Right renal pelvis (tissue), 4 donors: ENCODE measurements around the gene FOXK1. TPM values are rescaled to one million over a fixed set of nuclear protein-coding genes. Genes with fewer than 3 reads are reported as not detected.
"Not testable (repeated sequence)": the region's sequence is repeated elsewhere in the genome, so short reads cannot be mapped to it uniquely, and the experiment has no call there.

Experiments used
- DNase-seq, 4 donors: peaks; one replicate each; pipeline ENCODE4 v3.0.0-alpha.2; 2013; ENCODE audit warnings: low read depth in 4 of 4, low spot score in 3 of 4, missing footprints in 1 of 4
- polyA plus RNA-seq, 4 donors: library from polyadenylated mRNA; unstranded; fragments of 120-200 nt; gene quantifications; one replicate each; pipeline ENCODE4 v1.2.1, GENCODE V29; 2013; ENCODE audit not compliant: insufficient read length in 4 of 4

Gene FOXK1
- polyA plus RNA-seq, 4 donors = 12.7 to 16.1 (median 13.9) TPM

- not testable (repeated sequence) for DNase-seq
Observed at GRCh38 chr7:4794171-4794570, 112.1 kb downstream of the FOXK1 start.

- DNase-seq = no peak
Observed at GRCh38 chr7:4794591-4795350, 112.7 kb downstream of the FOXK1 start.

- DNase-seq = no peak
Observed at GRCh38 chr7:4796453-4796852, 114.4 kb downstream of the FOXK1 start.

GRCh38 chr7:4797858-4798705 lies 116.0 kb downstream of the FOXK1 start:
- peak in 1 of 4 donors; percentile 49 for DNase-seq

GRCh38 chr7:4798706-4799235 lies 116.7 kb downstream of the FOXK1 start:
- no peak for DNase-seq

- DNase-seq = no peak
Observed at GRCh38 chr7:4799508-4800268, 117.6 kb downstream of the FOXK1 start.

- no peak for DNase-seq
Observed at GRCh38 chr7:4800487-4800886, 118.4 kb downstream of the FOXK1 start.

- DNase-seq = no peak
Observed at GRCh38 chr7:4800926-4801838, 119.1 kb downstream of the FOXK1 start.

GRCh38 chr7:4801839-4802231 lies 119.7 kb downstream of the FOXK1 start:
- no peak for DNase-seq

- DNase-seq = not testable (repeated sequence)
Observed at GRCh38 chr7:4802577-4802976, 120.5 kb downstream of the FOXK1 start.

GRCh38 chr7:4803397-4804241 lies 121.5 kb downstream of the FOXK1 start:
- DNase-seq = no peak

- DNase-seq = no peak
Observed at GRCh38 chr7:4805110-4805983, 123.3 kb downstream of the FOXK1 start.

GRCh38 chr7:4805984-4806300 lies 123.8 kb downstream of the FOXK1 start:
- DNase-seq = no peak

GRCh38 chr7:4806983-4807597 lies 125.0 kb downstream of the FOXK1 start:
- DNase-seq = no peak

GRCh38 chr7:4807598-4808016 lies 125.5 kb downstream of the FOXK1 start:
- DNase-seq = no peak

GRCh38 chr7:4808026-4808425 lies 125.9 kb downstream of the FOXK1 start:
- no peak for DNase-seq

GRCh38 chr7:4808565-4808964 lies 126.5 kb downstream of the FOXK1 start:
- no peak for DNase-seq
